ENCODE results near the gene RAF1. TPM values are rescaled to one million over a fixed set of nuclear protein-coding genes. Genes with fewer than 3 reads are reported as not detected.
A peak's percentile ranks its signal among the peaks of the same experiment; 100 is the strongest.

Gene RAF1
- total RNA-seq, 1 experiment from 2014 or later: 68.8 TPM

- Histone ChIP-seq H3K36me3 (ENCODE audit: control insufficient read depth, insufficient read depth, low read length) (no peaks in the 10 kb centered on the region), H3K9me3 (ENCODE audit: control insufficient read depth, insufficient read depth, low read depth, low read length) (no peaks in the 10 kb centered on the region), H3K4me1 (ENCODE audit: control insufficient read depth, insufficient read depth, low read length) (no peaks in the 10 kb centered on the region), H3K27ac (ENCODE audit: low read length) (no peak overlapping the region), H3K27me3 (ENCODE audit: control insufficient read depth, insufficient read depth, low read length) (no peaks in the 10 kb centered on the region), H3K4me3 (ENCODE audit: low read depth in 2 of 2, low read length in 2 of 2) (no peak overlapping the region)
- in situ Hi-C loops (cut with HindIII; ENCODE audit: low pct_unique_long_range_greater_than_20kb, low sequenced_read_pairs): no loop called here
- no peak for TF ChIP-seq CTCF (IDR thresholded peaks at IDR 0.05)
- no peak for TF ChIP-seq TCF7L2 (IDR thresholded peaks at IDR 0.05; ENCODE audit: low read depth, low read length)
- TF ChIP-seq POLR2AphosphoS5 (IDR thresholded peaks at IDR 0.05; ENCODE audit: low read depth, low read length): no peak
- no peak for TF ChIP-seq SIN3A (IDR thresholded peaks at IDR 0.05; ENCODE audit: borderline replicate concordance, insufficient read depth, low read depth, low read length)
- TF ChIP-seq REST (IDR thresholded peaks at IDR 0.05; ENCODE audit: insufficient read depth in 1 of 2, low read depth in 2 of 2, low read length in 1 of 2): no peak
- ATAC-seq (no peak), DNase-seq (ENCODE audit: low read depth, low spot score) (no peak)
- POLR2A ChIA-PET: no interaction called here
- no TSS peak for BruUV-seq (replicated peaks)
- CTCF ChIA-PET: no interaction called here
- intact Hi-C loops (cut with micrococcal nuclease; ENCODE audit: unreplicated experiment): no loop called here
These were observed 94.1 kb downstream of the RAF1 start for GRCh38 chr3:12569836-12570235.

GRCh38 chr3:12568747-12569146 lies 95.2 kb downstream of the RAF1 start:
- intact Hi-C loops (cut with micrococcal nuclease; ENCODE audit: unreplicated experiment) (no loop called here), in situ Hi-C loops (cut with HindIII; ENCODE audit: low pct_unique_long_range_greater_than_20kb, low sequenced_read_pairs) (no loop called here)
- no peak overlapping the region for H3K27ac ChIP-seq (ENCODE audit: low read length)
- TSS peak; percentile 12 for BruUV-seq (replicated peaks)
- H3K27me3 ChIP-seq (ENCODE audit: control insufficient read depth, insufficient read depth, low read length): no peaks in the 10 kb centered on the region
- CTCF ChIA-PET: no interaction called here
- H3K4me1 ChIP-seq (ENCODE audit: control insufficient read depth, insufficient read depth, low read length): no peaks in the 10 kb centered on the region
- H3K36me3 ChIP-seq (ENCODE audit: control insufficient read depth, insufficient read depth, low read length): no peaks in the 10 kb centered on the region
- ATAC-seq: no peak
- no peaks in the 10 kb centered on the region for H3K9me3 ChIP-seq (ENCODE audit: control insufficient read depth, insufficient read depth, low read depth, low read length)
- H3K4me3 ChIP-seq (ENCODE audit: low read depth in 2 of 2, low read length in 2 of 2): no peak overlapping the region
- POLR2A ChIA-PET: interaction anchor here (0.5 kb wide), 1 partner anchor 22 kb away, joined by 3 read pairs; no protein-coding TSS in a partner anchor
- TF ChIP-seq POLR2AphosphoS5 (IDR thresholded peaks at IDR 0.05; ENCODE audit: low read depth, low read length) (no peak), CTCF (IDR thresholded peaks at IDR 0.05) (no peak), TCF7L2 (IDR thresholded peaks at IDR 0.05; ENCODE audit: low read depth, low read length) (no peak), SIN3A (IDR thresholded peaks at IDR 0.05; ENCODE audit: borderline replicate concordance, insufficient read depth, low read depth, low read length) (no peak), REST (IDR thresholded peaks at IDR 0.05; ENCODE audit: insufficient read depth in 1 of 2, low read depth in 2 of 2, low read length in 1 of 2) (no peak)
- no peak for DNase-seq (ENCODE audit: low read depth, low spot score)
